Measurements from ENCODE around the gene ZNF728.
"Not testable (repeated sequence)": the region's sequence is repeated elsewhere in the genome, so short reads cannot be mapped to it uniquely, and the experiment has no call there.

Gene ZNF728

GRCh38 chr19:22927576-22927975 lies 75.4 kb downstream of the ZNF728 start:
- H3K9me3 ChIP-seq (ENCODE audit: insufficient read depth, low read depth, low read length) = peaks cover 60% of the 10 kb centered on the region
- not testable (repeated sequence) for H3K27me3 ChIP-seq (ENCODE audit: insufficient read depth, low read length); H3K4me1 ChIP-seq (ENCODE audit: insufficient read depth, low read length); H3K4me3 ChIP-seq (ENCODE audit: low read length); H3K27ac ChIP-seq (ENCODE audit: low read depth, low read length); H3K9ac ChIP-seq (ENCODE audit: low read depth, low read length); H3K36me3 ChIP-seq (ENCODE audit: insufficient read depth, low read length)
- WGBS = 97% methylated on average over 22 of the region's 34 CpGs

- peaks cover 68% of the 10 kb centered on the region for H3K9me3 ChIP-seq (ENCODE audit: insufficient read depth, low read depth, low read length)
- not testable (repeated sequence) for H3K9ac ChIP-seq (ENCODE audit: low read depth, low read length); H3K27ac ChIP-seq (ENCODE audit: low read depth, low read length); H3K4me3 ChIP-seq (ENCODE audit: low read length); H3K27me3 ChIP-seq (ENCODE audit: insufficient read depth, low read length); H3K36me3 ChIP-seq (ENCODE audit: insufficient read depth, low read length); H3K4me1 ChIP-seq (ENCODE audit: insufficient read depth, low read length)
- WGBS = 96% methylated on average over 41 of the region's 41 CpGs
Measured at GRCh38 chr19:22925181-22925580, 77.8 kb downstream of the ZNF728 start.

All from HUES64 (cell line).